Esophagus squamous epithelium (tissue), 5 donors: ENCODE results near the gene SMAD3. TPM values are rescaled to one million over a fixed set of nuclear protein-coding genes. Genes with fewer than 3 reads are reported as not detected.

Experiments
- DNase-seq: peaks from one replicate; lab custom pipeline; 2025; lab: John Stamatoyannopoulos, UW
- H3K27ac ChIP-seq, 4 donors: fragments of 200-600 bp; sonication (generic); one replicate each; pipeline ENCODE4 v1.5.1; 2016 to 2019; ENCODE audit warnings: mild to moderate bottlenecking in 1 of 4
- H3K27me3 ChIP-seq, 4 donors: fragments of 200-600 bp; sonication (generic); 1 replicate in 3 of 4; 2 replicates in 1 of 4; pipeline versions ENCODE4 v1.5.1 to v1.6.0; 2017 to 2021; ENCODE audit warnings: antibody characterized with exemption in 1 of 4
- H3K36me3 ChIP-seq, 3 donors: fragments of 200-600 bp; sonication (generic); one replicate each; pipeline ENCODE4 v1.5.1; 2016 to 2019
- H3K4me1 ChIP-seq, 3 donors: fragments of 200-600 bp; sonication (generic); one replicate each; pipeline ENCODE4 v1.5.1; 2017 to 2019
- H3K4me3 ChIP-seq, 4 donors: fragments of 200-600 bp; sonication (generic); 1 replicate in 3 of 4; 2 replicates in 1 of 4; pipeline ENCODE4 v1.5.1; 2016 to 2019; ENCODE audit warnings: mild to moderate bottlenecking in 2 of 4, moderate library complexity in 1 of 4
- H3K9me3 ChIP-seq, 3 donors: fragments of 200-600 bp; sonication (generic); one replicate each; pipeline ENCODE4 v1.5.1; 2016 to 2019
- CTCF ChIP-seq, 6 experiments: fragments of 450-650 bp in 4 of 6; fragments of 200-600 bp in 2 of 6; sonication (generic) in 2 of 6; IDR thresholded peaks; one replicate each; pipeline ENCODE4 v1.5.1; 2016 to 2019; ENCODE audit warnings: antibody characterized with exemption in 6 of 6, mild to moderate bottlenecking in 4 of 6, moderate library complexity in 4 of 6
- POLR2A ChIP-seq, 4 donors: fragments of 450-650 bp; IDR thresholded peaks; one replicate each; pipeline ENCODE4 v1.6.1; 2017; ENCODE audit warnings: antibody characterized with exemption in 4 of 4, mild to moderate bottlenecking in 4 of 4, moderate library complexity in 3 of 4
- WGBS, 2 donors: methylation state at CpG; one replicate each; pipeline ENCODE4 v1.1.5; 2018; 5-methylcytosine and 5-hydroxymethylcytosine counted together
- intact Hi-C: fragments of 100-400 bp; cut with DNase I; formaldehyde crosslinking; loops from one replicate; pipeline ENCODE4 v1.15.0; 2022
- total RNA-seq, 4 donors: library from RNA; depleted of rRNA; stranded (reverse); fragments of >200 nt; gene quantifications; one replicate each; pipeline ENCODE4 v1.1.0, GENCODE V29; 2016
- donor health status: DM: yes; HTN: yes; CAD: no.

SMAD3 gene
- total RNA-seq, 4 donors from 2014 or later = 70.8 to 134 (median 105) TPM

- 53 to 67% methylated on average over 8 to 10 of the region's 34 CpGs for WGBS, 2 donors
- TF ChIP-seq CTCF (IDR thresholded peaks at IDR 0.05) (no peak), POLR2A (IDR thresholded peaks at IDR 0.05) (no peak)
- intact Hi-C loops = no loop called here
- Histone ChIP-seq H3K4me3 (peak overlapping the region in 2 of 4 donors; percentile 41 to 45), H3K9me3 (no peaks in the 10 kb centered on the region), H3K27ac (peak overlapping the region; percentile 78 to 89 (median 88)), H3K36me3 (peaks cover 0 to 59% (median 12%) of the 10 kb centered on the region in 3 donors), H3K27me3 (no peaks in the 10 kb centered on the region), H3K4me1 (peaks cover 41 to 93% (median 64%) of the 10 kb centered on the region in 3 donors)
- no peak for DNase-seq
These were observed 100.2 kb downstream of the SMAD3 start for GRCh38 chr15:67165254-67166253.

GRCh38 chr15:67166280-67167009 lies 101.0 kb downstream of the SMAD3 start:
- intact Hi-C loops = no loop called here
- Histone ChIP-seq H3K4me1 (peaks cover 38 to 90% (median 64%) of the 10 kb centered on the region in 3 donors), H3K4me3 (peak overlapping the region; percentile 30 to 51 (median 43)), H3K36me3 (peaks cover 0 to 67% (median 12%) of the 10 kb centered on the region in 3 donors), H3K27ac (peak overlapping the region; percentile 78 to 89 (median 88)), H3K9me3 (no peaks in the 10 kb centered on the region), H3K27me3 (no peaks in the 10 kb centered on the region)
- DNase-seq = no peak
- WGBS, 2 donors = 49 to 68% methylated on average over 11 to 13 of the region's 13 CpGs
- TF ChIP-seq POLR2A (IDR thresholded peaks at IDR 0.05) = peak in 1 of 4 donors; percentile 16
- TF ChIP-seq CTCF (IDR thresholded peaks at IDR 0.05) = no peak

GRCh38 chr15:67167091-67167490 lies 101.7 kb downstream of the SMAD3 start:
- 79 to 100% methylated on average over 1 to 2 of the region's 4 CpGs for WGBS, 2 donors

GRCh38 chr15:67168694-67169093 lies 103.3 kb downstream of the SMAD3 start:
- H3K4me3 ChIP-seq = peak overlapping the region; percentile 30 to 51 (median 43)
- H3K4me1 ChIP-seq = peaks cover 31 to 81% (median 59%) of the 10 kb centered on the region in 3 donors
- intact Hi-C loops = no loop called here
- H3K9me3 ChIP-seq = no peaks in the 10 kb centered on the region
- no peaks in the 10 kb centered on the region for H3K27me3 ChIP-seq
- peak overlapping the region; percentile 78 to 89 (median 88) for H3K27ac ChIP-seq
- WGBS, 2 donors = 55 to 76% methylated on average over 6 of the region's 6 CpGs
- no peak for DNase-seq
- H3K36me3 ChIP-seq = peaks cover 7 to 90% (median 18%) of the 10 kb centered on the region in 3 donors
- TF ChIP-seq POLR2A (IDR thresholded peaks at IDR 0.05) = no peak
- no peak for TF ChIP-seq CTCF (IDR thresholded peaks at IDR 0.05)

More at GRCh38 chr15:67167091-67167490, 101.7 kb downstream of the SMAD3 start:
- no peak for DNase-seq
- intact Hi-C loops = no loop called here
- Histone ChIP-seq H3K27me3 (no peaks in the 10 kb centered on the region), H3K36me3 (peaks cover under 1 to 74% (median 12%) of the 10 kb centered on the region in 3 donors), H3K27ac (peak overlapping the region; percentile 78 to 89 (median 88)), H3K9me3 (no peaks in the 10 kb centered on the region), H3K4me3 (peak overlapping the region; percentile 30 to 51 (median 43)), H3K4me1 (peaks cover 32 to 88% (median 59%) of the 10 kb centered on the region in 3 donors)
- no peak for TF ChIP-seq CTCF (IDR thresholded peaks at IDR 0.05)
